HG03520 (cell line): ENCODE data around the gene GPNMB.
"Not testable (repeated sequence)": the region's sequence is repeated elsewhere in the genome, so short reads cannot be mapped to it uniquely, and the experiment has no call there.

ENCODE experiments used
- ATAC-seq: cut with Tn5 transposase; IDR thresholded peaks from one replicate; pipeline ENCODE4 v1.9.1; 2021; ENCODE audit warnings: mild to moderate bottlenecking, moderate library complexity; ENCODE audit not compliant: unreplicated experiment

Gene GPNMB

GRCh38 chr7:23298141-23298881 is 51.7 kb downstream of the GPNMB start:
- ATAC-seq: no peak

GRCh38 chr7:23298885-23299769 is 52.6 kb downstream of the GPNMB start, which contains the start of gene MALSU1:
TSS of gene MALSU1 (plus strand) at chr7:23299339. CDS start at chr7:23299353, 14 bp downstream.
- ATAC-seq: peak; percentile 98

GRCh38 chr7:23299770-23300300 is 53.3 kb downstream of the GPNMB start:
- no peak for ATAC-seq

- no peak for ATAC-seq
These were observed 60.5 kb downstream of the GPNMB start for GRCh38 chr7:23306936-23307521.

GRCh38 chr7:23308754-23309153 is 62.2 kb downstream of the GPNMB start:
- ATAC-seq: no peak

- ATAC-seq: not testable (repeated sequence)
These were observed 65.6 kb downstream of the GPNMB start for GRCh38 chr7:23312141-23312540.

GRCh38 chr7:23315366-23315765 is 68.8 kb downstream of the GPNMB start:
- ATAC-seq: no peak
